NCI-H2171 treated with DMSO at 0.1 percent for 48 hours (cell line): ENCODE measurements around the gene BPIFB1.

Experiments used
- DNase-seq: peaks from one replicate; lab custom pipeline; 2025; lab: John Stamatoyannopoulos, UW

BPIFB1 gene

GRCh38 chr20:33328157-33329137 lies 45.4 kb downstream of the BPIFB1 start:
- no peak for DNase-seq

GRCh38 chr20:33332905-33333456 lies 50.0 kb downstream of the BPIFB1 start:
- DNase-seq = no peak

GRCh38 chr20:33333616-33334015 lies 50.6 kb downstream of the BPIFB1 start:
- DNase-seq = no peak

- no peak for DNase-seq
These were observed 51.1 kb downstream of the BPIFB1 start for GRCh38 chr20:33334111-33334510.

- no peak for DNase-seq
These were observed 53.4 kb downstream of the BPIFB1 start for GRCh38 chr20:33336375-33336774.

- DNase-seq = no peak
These were observed 54.1 kb downstream of the BPIFB1 start for GRCh38 chr20:33337119-33337518.

GRCh38 chr20:33337531-33338165 lies 54.6 kb downstream of the BPIFB1 start:
- DNase-seq = no peak

GRCh38 chr20:33338467-33339258 lies 55.6 kb downstream of the BPIFB1 start:
- no peak for DNase-seq

GRCh38 chr20:33339515-33340058 lies 56.6 kb downstream of the BPIFB1 start:
- no peak for DNase-seq

- DNase-seq = no peak
These were observed 60.5 kb downstream of the BPIFB1 start for GRCh38 chr20:33343521-33343920.

- no peak for DNase-seq
These were observed 62.3 kb downstream of the BPIFB1 start for GRCh38 chr20:33345342-33345741.

GRCh38 chr20:33348136-33348937 lies 65.3 kb downstream of the BPIFB1 start:
- no peak for DNase-seq

- DNase-seq = no peak
These were observed 66.5 kb downstream of the BPIFB1 start for GRCh38 chr20:33349493-33349892.

GRCh38 chr20:33351696-33352095 lies 68.7 kb downstream of the BPIFB1 start:
- no peak for DNase-seq

GRCh38 chr20:33352258-33353012 lies 69.4 kb downstream of the BPIFB1 start:
- no peak for DNase-seq

- DNase-seq = no peak
These were observed 70.0 kb downstream of the BPIFB1 start for GRCh38 chr20:33353013-33353402.
